ENCODE data around the gene P2RY11. TPM values are rescaled to one million over a fixed set of nuclear protein-coding genes. Genes with fewer than 3 reads are reported as not detected.

The P2RY11 gene
- total RNA-seq, 3 donors from 2014 or later = 14.1 to 18.5 (median 16.9) TPM

- TF ChIP-seq CTCF (IDR thresholded peaks at IDR 0.05) = no peak
- peak; percentile 97 to 99 (median 98) for DNase-seq
- Histone ChIP-seq H3K4me1 (ENCODE audit: low read depth) (peaks cover 13% of the 10 kb centered on the region), H3K36me3 (ENCODE audit: low read depth) (peaks cover 14% of the 10 kb centered on the region), H3K4me3 (peak within 1 kb of the TSS; percentile 72), H3K9me3 (no peaks in the 10 kb centered on the region)
- peak; percentile 97 for ATAC-seq
- intact Hi-C loops (cut with DNase I, micrococcal nuclease) = no loop called here
Observed at GRCh38 chr19:10106100-10106936, 5.2 kb upstream of the P2RY11 start, which contains the start of gene PPAN. Gene PPAN, plus strand, starts transcription at chr19:10106362. Its CDS starts 33 bp downstream, at chr19:10106395.

GRCh38 chr19:10107254-10107653, 4.2 kb upstream of the P2RY11 start:
- no peak for TF ChIP-seq CTCF (IDR thresholded peaks at IDR 0.05)
- Histone ChIP-seq H3K4me1 (ENCODE audit: low read depth) (peaks cover 13% of the 10 kb centered on the region), H3K4me3 (no peak overlapping the region), H3K36me3 (ENCODE audit: low read depth) (peaks cover 14% of the 10 kb centered on the region), H3K9me3 (no peaks in the 10 kb centered on the region)
- DNase-seq (no peak), ATAC-seq (no peak)
- intact Hi-C loops (cut with DNase I, micrococcal nuclease) = no loop called here

GRCh38 chr19:10107817-10108367, 3.6 kb upstream of the P2RY11 start:
- intact Hi-C loops (cut with DNase I, micrococcal nuclease) = no loop called here
- no peak overlapping the region for H3K4me3 ChIP-seq
- no peak for TF ChIP-seq CTCF (IDR thresholded peaks at IDR 0.05)

GRCh38 chr19:10109528-10109927, 2.0 kb upstream of the P2RY11 start:
- intact Hi-C loops (cut with DNase I, micrococcal nuclease) = no loop called here
- no peak for TF ChIP-seq CTCF (IDR thresholded peaks at IDR 0.05)
- Histone ChIP-seq H3K4me3 (no peak overlapping the region), H3K36me3 (ENCODE audit: low read depth) (peaks cover 14% of the 10 kb centered on the region), H3K4me1 (ENCODE audit: low read depth) (peaks cover 16% of the 10 kb centered on the region), H3K9me3 (no peaks in the 10 kb centered on the region)
- ATAC-seq = no peak
- no peak for DNase-seq

More at GRCh38 chr19:10107817-10108367, 3.6 kb upstream of the P2RY11 start:
- H3K36me3 ChIP-seq (ENCODE audit: low read depth) = peaks cover 14% of the 10 kb centered on the region
- DNase-seq (peak in 1 of 3 donors; percentile 57), ATAC-seq (no peak)
- peaks cover 14% of the 10 kb centered on the region for H3K4me1 ChIP-seq (ENCODE audit: low read depth)
- H3K9me3 ChIP-seq = no peaks in the 10 kb centered on the region

GRCh38 chr19:10110076-10110971, 1.2 kb upstream of the P2RY11 start:
- no peaks in the 10 kb centered on the region for H3K9me3 ChIP-seq
- TF ChIP-seq CTCF (IDR thresholded peaks at IDR 0.05) = no peak
- intact Hi-C loops (cut with DNase I, micrococcal nuclease) = no loop called here
- H3K4me1 ChIP-seq (ENCODE audit: low read depth) = peaks cover 16% of the 10 kb centered on the region
- ATAC-seq = no peak
- DNase-seq = peak in 1 of 3 donors; percentile 57
- peaks cover 14% of the 10 kb centered on the region for H3K36me3 ChIP-seq (ENCODE audit: low read depth)
- H3K4me3 ChIP-seq = no peak overlapping the region
